ENCODE results near the gene ANKFY1. TPM values are rescaled to one million over a fixed set of nuclear protein-coding genes. Genes with fewer than 3 reads are reported as not detected.

ANKFY1 gene
- total and polyA plus RNA-seq, 9 of the 15 experiments (the other 6 are each of a cell fraction or from before 2014, with no cell fraction given) = 4.3 to 25.6 (median 12.2) TPM

GRCh38 chr17:4195306-4195705, 68.5 kb downstream of the ANKFY1 start:
- peaks cover 45% of the 10 kb centered on the region for H3K36me3 ChIP-seq (ENCODE audit: control insufficient read depth, insufficient read depth, low read length)
- no peak overlapping the region for H3K4me2 ChIP-seq (ENCODE audit: insufficient read depth, low read length)
- 94% methylated on average over 8 of the region's 10 CpGs for WGBS (ENCODE audit: insufficient coverage, low coverage, missing lambda C conversion rate)
- no peaks in the 10 kb centered on the region for H3K27me3 ChIP-seq (ENCODE audit: control insufficient read depth in 2 of 2, insufficient read depth in 2 of 2, low read length in 2 of 2)
- H3K9me1 ChIP-seq (ENCODE audit: control insufficient read depth, insufficient read depth, low read length) = no peaks in the 10 kb centered on the region
- in situ Hi-C loops (cut with MboI) (no loop called here), intact Hi-C loops (cut with micrococcal nuclease) (no loop called here)
- DNase-seq (ENCODE audit: extremely low read depth in 1 of 4, low spot score in 3 of 4) (no peak), ATAC-seq (no peak), FAIRE-seq (no peak)
- 0 out of 2 replicates have a peak, but pooled peaks cover 2% of the 10 kb centered on the region for H4K20me1 ChIP-seq (replicated peaks; ENCODE audit: control insufficient read depth, insufficient read depth, low read length)
- CTCF ChIA-PET (ENCODE audit: low intra/inter-chr PET ratio) = no interaction called here
- H3K4me3 ChIP-seq = no peak overlapping the region
- TF ChIP-seq MTA1 (IDR thresholded peaks at IDR 0.05; ENCODE audit: borderline replicate concordance) = no peak
- TF ChIP-seq HMBOX1 (IDR thresholded peaks at IDR 0.05) = no peak
- TF ChIP-seq RBM34 (IDR thresholded peaks at IDR 0.05; ENCODE audit: borderline replicate concordance, insufficient read depth, low read length) = no peak
- TF ChIP-seq NCOA1 (IDR thresholded peaks at IDR 0.05; ENCODE audit: low read depth) = no peak
- TF ChIP-seq MXI1 (IDR thresholded peaks at IDR 0.05; ENCODE audit: low read depth, low read length) = no peak
- TF ChIP-seq THRA (IDR thresholded peaks at IDR 0.05) = no peak
- no TSS peak for BruUV-seq (replicated peaks)
- POLR2A ChIA-PET = no interaction called here
- H3K4me1 ChIP-seq (replicated peaks in 1 of 2; ENCODE audit: control insufficient read depth in 2 of 2, insufficient read depth in 2 of 2, low read length in 2 of 2) = no peaks in the 10 kb centered on the region; a peak in 1 of 5 replicates
- H2AFZ ChIP-seq (ENCODE audit: low read depth, low read length) = no peak overlapping the region
- no peaks in the 10 kb centered on the region for H3K9me3 ChIP-seq (replicated peaks; ENCODE audit: control insufficient read depth, insufficient read depth, low read depth, low read length)
- H3K9ac ChIP-seq (ENCODE audit: insufficient read depth in 1 of 2, low read depth in 2 of 2, low read length in 2 of 2) = no peak overlapping the region
- no peaks in the 10 kb centered on the region for H3K79me2 ChIP-seq (ENCODE audit: control insufficient read depth, insufficient read depth, low read length)
- no peak overlapping the region for H3K27ac ChIP-seq (ENCODE audit: extremely low read depth, low read depth, low read length)

Data from K562 (cell line).